ENCODE results near the gene DLL4.

GRCh38 chr15:40942337-40942854, 13.3 kb downstream of the DLL4 start:
- TF ChIP-seq CTCF (IDR thresholded peaks at IDR 0.05; ENCODE audit: low read depth, low read length) = no peak
- TF ChIP-seq POLR2A (IDR thresholded peaks at IDR 0.05; ENCODE audit: extremely low read depth, insufficient read length) = no peak
- TF ChIP-seq MYC (IDR thresholded peaks at IDR 0.05; ENCODE audit: low read depth, low read length) = no peak
- no peak for TF ChIP-seq MAX (IDR thresholded peaks at IDR 0.05; ENCODE audit: low read depth, low read length)
